PC-9 (cell line): ENCODE results near the gene RIPK3. TPM values are rescaled to one million over a fixed set of nuclear protein-coding genes. Genes with fewer than 3 reads are reported as not detected.

Source experiments
- BruUV-seq: library from RNA; stranded (reverse); fragments of 400-500 nt; replicated peaks from 2 replicates; lab custom pipeline; 2021; lab: Mats Ljungman, UMichigan
- CTCF ChIA-PET: fragments of 300-600 bp; sonication (Branson Sonifier 250); formaldehyde crosslinking; loops from one replicate; lab custom pipeline; 2022; ENCODE audit warnings: antibody characterized with exemption; lab: Charles Lee
- POLR2A ChIA-PET: fragments of 300-600 bp; sonication (Branson Sonifier 250); formaldehyde crosslinking; loops from one replicate; lab custom pipeline; 2022; ENCODE audit warnings: antibody characterized with exemption; ENCODE audit not compliant: unreplicated experiment; lab: Charles Lee
- DNase-seq, 2 experiments: peaks; one replicate each; pipeline versions ENCODE4 v3.0.0 to v3.0.0-alpha.2; 2015 to 2022; ENCODE audit warnings: mixed read lengths in 1 of 2
- H2AFZ ChIP-seq: fragments of 200-600 bp; sonication (generic); 2 replicates; pipeline ENCODE4 v1.8.1; 2017; ENCODE audit warnings: antibody characterized with exemption
- H3F3A ChIP-seq: fragments of 200-600 bp; sonication (generic); 2 replicates; pipeline ENCODE4 v1.8.1; 2017; ENCODE audit warnings: antibody characterized with exemption, mild to moderate bottlenecking, low read depth; ENCODE audit not compliant: insufficient read depth
- H3K27ac ChIP-seq: fragments of 200-600 bp; sonication (generic); 2 replicates; pipeline ENCODE4 v1.6.1; 2016; ENCODE audit warnings: mixed run types
- H3K27me3 ChIP-seq: fragments of 200-600 bp; sonication (generic); 2 replicates; pipeline ENCODE4 v1.6.1; 2016; ENCODE audit warnings: low read depth, mixed run types; ENCODE audit not compliant: insufficient read depth
- H3K36me3 ChIP-seq: fragments of 200-600 bp; sonication (generic); 2 replicates; pipeline ENCODE4 v1.6.1; 2016; ENCODE audit warnings: low read depth, mixed run types
- H3K4me1 ChIP-seq: fragments of 200-600 bp; sonication (generic); replicated peaks from 2 replicates; pipeline ENCODE4 v1.6.1; 2016; ENCODE audit warnings: mixed run types; ENCODE audit not compliant: insufficient read depth
- H3K4me2 ChIP-seq: fragments of 200-600 bp; sonication (generic); 2 replicates; pipeline ENCODE4 v1.6.1; 2017; ENCODE audit warnings: mixed run types
- H3K4me3 ChIP-seq: fragments of 200-600 bp; sonication (generic); 2 replicates; pipeline ENCODE4 v1.6.1; 2016; ENCODE audit warnings: mixed run types
- H3K79me2 ChIP-seq: fragments of 200-600 bp; sonication (generic); 2 replicates; pipeline ENCODE4 v1.6.1; 2017; ENCODE audit warnings: low read depth, mixed run types
- H3K9me2 ChIP-seq: fragments of 200-600 bp; sonication (generic); 2 replicates; pipeline ENCODE4 v1.8.1; 2017; ENCODE audit warnings: mild to moderate bottlenecking; ENCODE audit not compliant: insufficient read depth
- H3K9me3 ChIP-seq: fragments of 200-600 bp; sonication (generic); 2 replicates; pipeline ENCODE4 v1.8.1; 2016; ENCODE audit warnings: low read depth; ENCODE audit not compliant: insufficient read depth
- H4K20me1 ChIP-seq: fragments of 200-600 bp; sonication (generic); 2 replicates; pipeline ENCODE4 v1.8.1; 2017; ENCODE audit not compliant: insufficient read depth
- CTCF ChIP-seq: fragments of 200-600 bp; sonication (generic); conservative IDR thresholded peaks from 2 replicates; pipeline ENCODE4 v1.6.1; 2017; ENCODE audit warnings: mixed run types, antibody characterized with exemption, mild to moderate bottlenecking, moderate library complexity
- EZH2 ChIP-seq: fragments of 200-600 bp; sonication (generic); IDR thresholded peaks from 2 replicates; pipeline ENCODE4 v1.8.0; 2017; ENCODE audit warnings: antibody characterized with exemption, low read depth
- intact Hi-C: fragments of 100-400 bp; cut with micrococcal nuclease; formaldehyde crosslinking; loops from one replicate; pipeline ENCODE4 v1.10.0; 2022; ENCODE audit not compliant: unreplicated experiment
- total RNA-seq: library from RNA; stranded (reverse); gene quantifications from 2 replicates; pipeline ENCODE4 v1.2.3, GENCODE V29; 2021

Gene RIPK3
- total RNA-seq, 1 experiment from 2014 or later, result 6.4 TPM

DNA sequence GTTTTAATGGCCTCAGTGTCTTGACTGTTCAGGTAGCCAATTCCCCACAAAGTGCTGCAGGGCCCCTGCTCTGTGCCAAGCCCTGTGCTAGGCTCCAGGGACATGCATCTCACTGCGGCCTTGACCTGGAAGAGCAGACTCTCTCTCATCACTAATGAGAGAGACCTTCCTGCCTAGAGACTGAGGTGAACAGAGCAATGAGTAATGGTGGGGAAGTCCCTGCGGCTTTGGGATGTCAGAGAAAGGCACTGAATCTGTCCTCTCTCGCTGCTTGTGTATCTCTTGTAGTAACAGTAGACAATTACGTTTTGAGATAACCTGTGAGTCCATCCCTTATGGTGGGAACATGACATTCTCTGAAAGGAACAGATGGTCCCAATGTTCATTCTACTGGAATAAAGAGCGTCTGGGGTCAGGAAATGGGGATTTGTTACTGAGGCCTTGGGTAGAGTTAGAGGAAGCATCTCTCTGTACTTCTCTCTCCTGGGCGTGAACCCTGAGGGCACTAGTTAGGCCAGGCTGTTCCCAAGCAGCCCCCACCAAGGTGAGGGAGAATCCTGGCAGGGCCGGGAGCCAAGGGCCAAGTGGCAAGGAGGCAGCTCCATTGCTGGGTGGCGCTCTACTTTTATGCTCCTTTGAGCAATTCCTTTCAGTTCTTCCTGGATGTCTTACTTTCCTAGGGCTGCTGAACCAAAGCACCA lies 41.7 kb upstream of the RIPK3 start:
- Histone ChIP-seq H3K9me2 (no peaks in the 10 kb centered on the region), H3K27ac (no peak overlapping the region), H3K79me2 (no peaks in the 10 kb centered on the region), H3K4me3 (no peak overlapping the region), H3K36me3 (no peaks in the 10 kb centered on the region), H4K20me1 (no peaks in the 10 kb centered on the region), H2AFZ (no peak overlapping the region), H3K4me1 (no peaks in the 10 kb centered on the region), H3K9me3 (no peaks in the 10 kb centered on the region), H3K4me2 (no peak overlapping the region), H3F3A (no peaks in the 10 kb centered on the region), H3K27me3 (no peaks in the 10 kb centered on the region)
- intact Hi-C loops, result no loop called here
- POLR2A ChIA-PET, result no interaction called here
- CTCF ChIA-PET, result no interaction called here
- DNase-seq, result no peak
- no peak for TF ChIP-seq CTCF
- no peak for TF ChIP-seq EZH2
- BruUV-seq, result no TSS peak

- H3K4me3 ChIP-seq, result no peak overlapping the region
- no peak overlapping the region for H3K27ac ChIP-seq
- H3K9me2 ChIP-seq, result no peaks in the 10 kb centered on the region
- intact Hi-C loops, result no loop called here
- H3K9me3 ChIP-seq, result no peaks in the 10 kb centered on the region
- H3K4me2 ChIP-seq, result no peak overlapping the region
- no peak for TF ChIP-seq EZH2
- no TSS peak for BruUV-seq
- H3F3A ChIP-seq, result no peaks in the 10 kb centered on the region
- DNase-seq, result no peak
- no peaks in the 10 kb centered on the region for H3K36me3 ChIP-seq
- no peaks in the 10 kb centered on the region for H3K79me2 ChIP-seq
- CTCF ChIA-PET, result no interaction called here
- POLR2A ChIA-PET, result interaction anchor here (0.5 to 0.7 kb wide), 3 partner anchors 33 to 116 kb away, joined by 3 to 8 read pairs (median 3); no protein-coding TSS in a partner anchor
- no peaks in the 10 kb centered on the region for H4K20me1 ChIP-seq
- no peak overlapping the region for H2AFZ ChIP-seq
- no peaks in the 10 kb centered on the region for H3K4me1 ChIP-seq
- no peaks in the 10 kb centered on the region for H3K27me3 ChIP-seq
Measured at GRCh38 chr14:24379907-24380730, 40.3 kb upstream of the RIPK3 start.

DNA sequence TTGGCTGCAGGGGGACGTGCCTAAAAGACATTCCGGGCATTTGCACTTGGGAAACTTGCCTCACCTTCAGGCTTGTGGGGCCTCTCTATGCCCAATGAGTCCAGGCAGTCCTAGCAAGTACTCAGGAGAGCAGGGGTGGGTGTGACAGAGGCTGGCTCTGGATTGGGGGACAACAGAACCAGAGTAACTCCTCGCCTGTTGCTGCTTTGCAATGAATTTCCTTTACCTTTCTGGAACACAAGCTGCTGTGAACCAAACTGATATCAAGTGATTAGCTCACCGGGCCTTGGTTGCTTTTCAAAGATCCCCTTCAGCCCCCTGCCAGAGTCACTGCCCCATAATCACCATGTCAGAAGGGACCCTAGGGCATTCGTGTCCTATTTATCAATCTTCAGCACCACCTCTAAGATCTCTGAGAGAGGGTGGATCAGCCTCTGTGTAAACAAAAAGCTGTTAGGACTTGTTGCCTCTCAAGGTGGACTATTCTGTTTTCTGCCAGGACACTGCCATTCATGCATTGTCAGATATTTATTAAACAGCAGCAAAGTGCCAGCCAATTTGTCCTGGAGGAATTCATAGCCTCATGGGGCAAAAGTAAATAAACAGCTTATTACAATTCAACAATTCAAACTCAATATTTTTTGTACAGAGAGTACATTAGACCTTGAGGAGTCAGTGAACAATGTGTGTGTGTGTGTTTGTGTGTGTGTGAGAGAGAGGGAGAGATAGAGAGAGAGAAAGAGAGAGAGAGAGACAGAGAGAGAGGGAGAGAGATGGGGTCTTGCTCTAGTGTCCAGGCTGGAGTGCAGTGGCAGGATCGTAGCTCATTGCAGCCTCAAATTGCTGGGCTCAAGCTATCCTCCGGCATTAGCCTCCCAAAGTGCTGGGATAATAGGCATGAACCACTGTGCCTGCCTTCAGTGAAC lies 39.5 kb upstream of the RIPK3 start:
- no TSS peak for BruUV-seq
- POLR2A ChIA-PET, result interaction anchor here (0.7 kb wide), 1 partner anchor 115 kb away, joined by 8 read pairs; no protein-coding TSS in a partner anchor
- Histone ChIP-seq H3K9me3 (no peaks in the 10 kb centered on the region), H3K27me3 (no peaks in the 10 kb centered on the region), H3K9me2 (no peaks in the 10 kb centered on the region), H3K4me1 (no peaks in the 10 kb centered on the region), H3K27ac (no peak overlapping the region), H3K4me3 (no peak overlapping the region), H2AFZ (no peak overlapping the region), H3K36me3 (no peaks in the 10 kb centered on the region), H4K20me1 (no peaks in the 10 kb centered on the region), H3F3A (no peaks in the 10 kb centered on the region), H3K79me2 (no peaks in the 10 kb centered on the region), H3K4me2 (no peak overlapping the region)
- DNase-seq, result no peak
- intact Hi-C loops, result no loop called here
- CTCF ChIA-PET, result interaction anchor here (0.5 kb wide), 1 partner anchor 31 kb away, joined by 4 read pairs; no protein-coding TSS in a partner anchor
- no peak for TF ChIP-seq CTCF
- no peak for TF ChIP-seq EZH2
